Activated CD4-positive, alpha-beta T cell treated with anti-CD3 and anti-CD28 coated beads, Interleukin-2, amount 50 U/mL, for 4 hours (primary cell): Measurements from ENCODE around the gene VPS33A.
A peak's percentile ranks its signal among the peaks of the same experiment; 100 is the strongest.

ENCODE experiments used
- DNase-seq, 2 experiments: peaks; one replicate each; pipeline ENCODE4 v3.0.0-alpha.2; 2020

The VPS33A gene

DNA sequence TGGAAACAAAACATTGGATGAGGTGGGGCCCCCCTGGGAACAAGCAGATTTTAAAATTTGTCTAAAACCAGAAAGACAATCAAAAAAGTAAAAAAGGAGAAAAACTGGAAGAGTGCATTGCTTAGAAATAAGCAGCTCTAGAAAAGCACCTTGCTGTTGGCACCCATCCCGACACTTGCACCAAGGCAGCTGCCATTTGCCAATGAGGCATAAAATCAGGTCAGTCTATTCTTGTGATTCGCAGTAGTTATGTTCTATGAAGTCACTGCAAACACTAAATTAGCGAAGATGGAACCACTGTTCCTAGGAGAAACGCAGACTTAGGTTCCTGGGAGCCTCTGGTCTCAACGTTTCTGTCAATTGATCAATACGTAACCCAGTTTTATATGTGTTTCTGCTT is 16.2 kb downstream of the VPS33A start:
- DNase-seq, result no peak

DNA sequence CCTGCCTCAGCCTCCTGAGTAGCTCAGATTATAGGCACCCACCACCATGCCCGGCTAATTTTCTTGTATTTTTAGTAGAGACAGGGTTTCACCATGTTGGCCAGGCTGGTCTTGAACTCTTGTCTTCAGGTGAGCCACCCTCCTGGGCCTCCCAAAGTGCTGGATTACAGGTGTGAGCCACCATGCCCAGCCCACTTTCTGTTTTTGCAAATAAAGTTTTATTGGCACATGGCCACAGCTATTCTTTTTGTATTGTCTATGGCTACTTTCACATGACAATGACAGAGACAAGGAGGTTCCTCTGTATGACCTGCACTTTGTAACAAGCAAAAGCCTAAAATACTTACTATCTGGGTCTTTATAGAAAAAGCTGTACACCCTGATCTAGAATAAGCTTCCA is 20.7 kb downstream of the VPS33A start:
- DNase-seq, result no peak

DNA sequence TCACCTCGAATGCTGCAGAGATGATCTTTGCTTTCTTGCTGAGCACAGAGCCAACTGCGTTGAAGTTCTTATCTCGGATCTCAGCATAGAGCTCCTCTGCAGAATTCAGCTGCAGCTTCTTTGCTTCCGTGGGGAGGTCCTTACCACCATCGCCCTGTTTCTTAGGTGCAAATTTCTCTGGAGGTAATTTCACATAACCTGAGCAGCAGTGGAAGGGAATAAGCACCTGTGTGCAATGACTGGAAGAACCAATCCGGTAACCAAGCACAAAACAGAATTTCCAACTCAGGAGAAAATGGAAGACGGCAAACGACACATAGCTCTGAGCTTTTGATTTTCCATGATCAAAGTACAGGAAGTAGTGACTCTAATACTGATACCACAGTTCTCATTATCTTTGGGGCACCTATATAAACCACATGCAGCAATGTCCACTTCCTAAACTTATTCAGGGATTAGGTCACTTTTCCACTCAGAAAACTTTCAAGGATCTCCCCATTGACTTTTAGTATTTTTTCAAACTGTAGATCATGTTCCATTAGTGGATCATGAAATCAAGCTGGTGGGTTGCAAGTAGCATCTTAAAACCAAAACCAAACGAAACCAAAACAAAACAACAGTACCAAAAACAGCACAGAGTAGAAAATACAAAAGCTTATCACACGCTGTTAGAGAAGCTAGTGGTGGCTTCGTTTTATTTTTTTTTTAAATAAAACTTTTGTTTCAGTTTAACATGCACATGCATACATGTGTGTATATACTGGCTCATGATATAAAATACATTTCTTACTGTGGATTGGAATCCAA is 21.5 kb downstream of the VPS33A start:
- DNase-seq, result no peak

DNA sequence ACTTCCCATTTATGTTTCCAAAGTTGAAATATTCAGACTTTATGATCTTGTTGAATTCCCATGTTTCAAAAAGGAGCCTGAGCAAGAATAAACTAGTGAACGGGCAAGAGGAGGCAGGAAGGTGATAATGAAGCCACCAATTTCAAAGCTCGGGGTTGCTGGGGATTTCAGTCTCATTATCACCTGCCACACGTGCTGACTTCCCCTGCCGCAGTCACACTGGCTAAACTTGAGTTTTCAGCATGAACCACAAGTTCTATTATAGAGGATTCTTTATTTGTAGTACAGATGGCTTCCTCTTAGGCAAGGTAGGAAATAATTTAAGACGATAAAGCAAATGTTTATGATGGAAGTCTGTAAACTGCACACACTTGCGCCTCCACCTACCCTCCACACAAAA is 22.3 kb downstream of the VPS33A start:
- no peak for DNase-seq

GRCh38 chr12:122238861-122239260 is 27.4 kb downstream of the VPS33A start:
- DNase-seq, result no peak

- no peak for DNase-seq
Observed at GRCh38 chr12:122235741-122236140, 30.6 kb downstream of the VPS33A start.

DNA sequence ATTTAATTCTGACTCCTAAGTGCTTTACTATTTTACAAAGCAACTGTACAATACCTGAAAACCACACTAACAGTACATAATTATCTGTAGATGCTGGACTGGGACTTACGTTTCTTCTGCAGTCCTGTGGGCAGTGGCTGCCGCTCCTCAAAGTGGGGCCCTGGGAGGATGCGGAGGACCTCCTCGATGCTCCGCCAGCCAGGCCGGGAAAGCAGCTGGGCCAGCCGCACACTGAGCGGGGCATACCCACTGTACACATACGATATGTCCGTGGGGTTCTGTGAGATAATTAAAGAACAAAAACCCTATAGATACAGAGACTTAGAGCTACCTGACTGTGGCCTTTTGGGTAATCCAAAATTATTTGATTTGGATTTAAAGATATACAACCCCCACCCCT is 33.6 kb downstream of the VPS33A start:
- no peak for DNase-seq

DNA sequence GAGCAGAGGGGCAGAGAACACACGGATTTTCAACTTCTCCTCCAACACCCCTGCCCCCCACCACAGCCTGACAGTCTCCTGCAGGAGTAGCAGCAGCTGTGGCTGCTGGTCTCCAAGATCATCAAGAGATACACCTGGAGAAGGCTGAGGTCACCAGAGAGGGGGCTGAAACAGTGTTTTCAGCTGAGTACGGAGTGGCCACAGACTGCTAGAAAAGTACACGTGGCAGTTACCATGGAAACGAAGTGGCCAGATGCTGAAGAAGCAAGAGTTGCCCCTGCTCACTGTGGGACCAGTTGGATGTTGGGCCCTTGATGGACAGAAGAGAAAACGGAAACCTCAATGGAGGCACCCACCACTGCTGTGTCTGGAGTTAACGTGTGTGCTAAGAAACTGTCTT is 35.5 kb downstream of the VPS33A start:
- no peak for DNase-seq

DNA sequence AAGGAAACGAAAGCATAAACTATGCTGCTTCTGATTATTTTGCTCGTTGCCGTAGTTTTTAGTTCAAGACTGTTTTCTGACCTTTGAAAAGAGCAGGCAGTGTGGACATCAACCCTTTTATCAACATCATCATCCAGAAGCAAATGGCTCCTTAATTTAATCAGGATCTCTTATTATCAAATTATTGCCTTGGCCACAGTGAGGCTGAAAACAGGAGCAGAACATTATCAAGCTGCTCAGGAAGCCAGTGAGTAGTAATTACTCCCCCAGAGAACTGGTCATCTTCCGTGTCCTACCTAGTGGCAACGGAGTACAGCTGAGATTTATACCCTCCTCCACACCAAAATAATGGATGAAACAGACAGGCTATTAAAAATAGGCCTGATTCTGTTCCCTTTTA is 38.2 kb downstream of the VPS33A start:
- DNase-seq, result no peak

DNA sequence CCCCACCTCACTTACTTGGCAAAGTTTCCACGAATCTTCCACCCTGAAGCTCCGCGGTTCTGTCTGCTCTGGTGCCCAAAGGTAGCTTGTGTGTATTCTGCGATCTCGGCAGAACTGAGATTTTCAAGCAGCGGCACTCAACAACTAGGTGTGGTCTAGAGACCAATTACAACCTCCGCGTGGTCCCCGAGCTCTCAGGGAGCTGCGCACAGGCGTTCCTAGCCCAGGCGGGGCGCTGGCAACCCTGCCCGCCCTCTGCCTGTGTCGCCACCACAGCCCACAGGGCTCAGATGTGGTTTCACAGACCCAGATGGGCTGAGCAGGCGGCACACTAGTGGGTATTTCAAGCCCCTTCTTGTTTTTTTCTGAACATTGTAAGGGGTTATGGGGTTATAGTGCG is 39.0 kb downstream of the VPS33A start:
- no peak for DNase-seq

DNA sequence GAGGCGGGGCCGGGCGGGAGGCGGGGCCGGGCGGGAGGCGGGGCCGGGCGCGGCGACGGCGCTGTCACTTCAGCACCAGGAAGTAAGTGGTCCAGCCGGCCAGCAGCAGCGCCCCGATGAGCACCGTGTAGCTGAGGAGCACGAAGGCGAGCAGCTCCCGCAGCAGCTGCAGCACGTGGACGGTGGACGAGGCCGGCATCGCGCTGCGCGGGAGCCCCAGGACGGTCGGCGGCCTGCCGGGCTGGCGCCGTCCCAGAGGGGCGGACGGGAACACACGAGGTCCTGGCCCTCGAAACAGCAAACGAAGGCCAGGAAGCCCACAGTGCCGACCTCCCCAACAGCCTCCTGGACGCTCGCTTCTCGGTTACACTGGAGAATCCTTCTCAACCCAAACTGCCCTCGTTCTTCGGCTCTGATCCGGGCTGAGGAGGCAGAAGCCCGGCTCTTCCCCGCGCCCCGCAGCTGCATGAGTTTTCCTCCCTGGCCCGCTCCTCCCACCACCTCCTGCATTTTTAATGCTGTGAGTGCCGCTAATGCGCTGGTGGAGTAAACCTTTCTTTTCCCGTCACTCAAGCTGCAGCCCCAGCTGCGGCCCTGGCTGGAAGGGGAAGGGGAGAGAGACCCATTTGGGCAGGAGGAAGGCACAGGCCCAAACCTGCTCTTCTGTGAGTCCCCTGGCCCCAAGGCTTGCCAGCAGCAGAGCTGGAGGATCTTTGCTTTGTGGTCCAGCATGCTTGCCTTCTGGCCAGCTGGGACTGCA is 39.7 kb downstream of the VPS33A start:
- no peak for DNase-seq

DNA sequence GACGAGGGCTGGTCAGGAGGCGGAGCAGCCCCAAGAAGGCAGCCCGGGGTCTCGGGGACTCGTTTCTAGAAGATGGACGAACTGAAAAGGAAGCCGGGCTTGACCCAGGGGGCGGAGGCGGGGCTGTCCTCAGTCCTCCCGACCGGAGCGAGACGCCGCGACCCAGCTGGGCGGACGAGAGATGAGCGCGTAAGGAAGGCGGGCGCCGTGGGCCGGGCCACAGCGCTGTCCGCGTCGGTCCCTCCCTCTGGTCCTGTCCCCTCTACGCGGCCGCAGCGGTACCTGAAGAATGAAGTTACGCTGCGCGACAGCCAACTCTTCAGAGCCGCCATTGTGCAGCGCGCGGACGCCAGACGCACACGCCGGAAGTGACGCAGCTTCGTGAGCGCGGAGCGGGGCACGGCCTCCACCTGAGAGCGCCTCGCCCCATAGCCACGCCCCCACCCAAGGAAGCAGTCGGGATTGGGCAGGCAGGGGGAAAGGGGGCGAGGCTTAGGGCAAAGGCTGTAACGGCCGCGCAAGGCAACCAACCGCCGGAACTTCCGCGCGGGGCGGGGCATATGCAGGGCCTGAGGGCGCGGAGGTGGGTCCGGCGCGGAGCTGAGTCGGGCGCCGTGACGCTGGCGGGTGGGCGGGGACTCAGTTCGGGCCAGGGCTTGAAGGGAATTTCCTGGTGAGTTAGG is 40.5 kb downstream of the VPS33A start, which contains the start of gene DIABLO:
TSS of gene DIABLO (minus strand) at position 370 of the 683 bp plus-strand sequence. CDS start at position 332, 38 bp downstream.
- peak; percentile 99 to 100 for DNase-seq

GRCh38 chr12:122216445-122216844 is 49.8 kb downstream of the VPS33A start:
- no peak for DNase-seq

GRCh38 chr12:122215771-122216170 is 50.5 kb downstream of the VPS33A start:
- DNase-seq, result no peak

DNA sequence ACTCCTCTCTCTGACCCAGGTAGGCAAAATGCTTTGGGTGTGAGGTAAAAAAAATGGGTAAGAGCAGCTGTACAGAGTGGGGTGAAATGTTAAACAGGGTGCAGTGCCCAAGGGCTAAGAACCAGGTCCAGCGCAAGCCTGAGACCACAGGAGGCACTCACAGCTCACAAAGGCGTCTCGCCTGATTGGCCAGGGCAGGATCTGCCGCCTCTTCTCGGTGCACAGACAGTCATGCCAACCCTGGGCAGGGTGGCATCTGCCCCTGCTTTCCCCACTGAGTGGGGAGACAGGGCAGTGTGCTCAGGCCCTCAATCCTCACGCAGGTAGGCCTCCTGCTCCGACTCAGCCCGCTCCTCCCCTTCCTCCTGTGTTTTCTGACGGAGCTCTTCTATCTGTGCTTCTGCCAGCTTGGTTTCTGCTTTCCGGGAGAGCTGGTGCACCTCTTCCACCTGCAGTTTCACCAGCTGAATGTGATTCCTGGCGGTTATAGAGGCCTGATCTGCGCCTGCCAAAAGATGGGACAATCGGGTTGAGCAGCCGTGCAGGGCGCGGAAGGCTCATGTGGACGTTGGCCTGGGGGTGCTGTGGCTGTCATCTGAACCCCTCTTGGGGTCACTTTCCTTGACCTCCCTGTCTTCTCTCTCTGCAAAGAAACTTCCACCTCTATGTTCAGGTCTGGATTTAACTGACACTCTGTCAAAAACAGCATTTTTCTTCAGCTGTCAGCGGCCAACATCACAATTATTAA is 58.0 kb downstream of the VPS33A start:
- DNase-seq, result no peak

- DNase-seq, result no peak
Observed at GRCh38 chr12:122207391-122207790, 58.9 kb downstream of the VPS33A start.

- DNase-seq, result no peak
Observed at GRCh38 chr12:122206976-122207375, 59.3 kb downstream of the VPS33A start.

DNA sequence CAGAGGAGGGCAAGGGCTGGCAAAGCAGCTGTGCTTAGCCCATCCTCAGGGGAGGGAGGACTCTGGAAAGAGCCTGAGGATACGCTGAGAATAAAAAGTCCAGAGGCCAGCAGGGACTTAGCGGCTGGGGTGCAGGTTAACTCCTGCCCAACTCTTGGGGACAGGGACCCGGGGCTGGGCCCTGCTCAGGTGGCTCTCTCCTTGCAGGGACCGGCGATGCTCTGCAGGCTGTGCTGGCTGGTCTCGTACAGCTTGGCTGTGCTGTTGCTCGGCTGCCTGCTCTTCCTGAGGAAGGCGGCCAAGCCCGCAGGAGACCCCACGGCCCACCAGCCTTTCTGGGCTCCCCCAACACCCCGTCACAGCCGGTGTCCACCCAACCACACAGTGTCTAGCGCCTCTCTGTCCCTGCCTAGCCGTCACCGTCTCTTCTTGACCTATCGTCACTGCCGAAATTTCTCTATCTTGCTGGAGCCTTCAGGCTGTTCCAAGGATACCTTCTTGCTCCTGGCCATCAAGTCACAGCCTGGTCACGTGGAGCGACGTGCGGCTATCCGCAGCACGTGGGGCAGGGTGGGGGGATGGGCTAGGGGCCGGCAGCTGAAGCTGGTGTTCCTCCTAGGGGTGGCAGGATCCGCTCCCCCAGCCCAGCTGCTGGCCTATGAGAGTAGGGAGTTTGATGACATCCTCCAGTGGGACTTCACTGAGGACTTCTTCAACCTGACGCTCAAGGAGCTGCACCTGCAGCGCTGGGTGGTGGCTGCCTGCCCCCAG is 60.0 kb downstream of the VPS33A start:
- DNase-seq, result no peak

DNA sequence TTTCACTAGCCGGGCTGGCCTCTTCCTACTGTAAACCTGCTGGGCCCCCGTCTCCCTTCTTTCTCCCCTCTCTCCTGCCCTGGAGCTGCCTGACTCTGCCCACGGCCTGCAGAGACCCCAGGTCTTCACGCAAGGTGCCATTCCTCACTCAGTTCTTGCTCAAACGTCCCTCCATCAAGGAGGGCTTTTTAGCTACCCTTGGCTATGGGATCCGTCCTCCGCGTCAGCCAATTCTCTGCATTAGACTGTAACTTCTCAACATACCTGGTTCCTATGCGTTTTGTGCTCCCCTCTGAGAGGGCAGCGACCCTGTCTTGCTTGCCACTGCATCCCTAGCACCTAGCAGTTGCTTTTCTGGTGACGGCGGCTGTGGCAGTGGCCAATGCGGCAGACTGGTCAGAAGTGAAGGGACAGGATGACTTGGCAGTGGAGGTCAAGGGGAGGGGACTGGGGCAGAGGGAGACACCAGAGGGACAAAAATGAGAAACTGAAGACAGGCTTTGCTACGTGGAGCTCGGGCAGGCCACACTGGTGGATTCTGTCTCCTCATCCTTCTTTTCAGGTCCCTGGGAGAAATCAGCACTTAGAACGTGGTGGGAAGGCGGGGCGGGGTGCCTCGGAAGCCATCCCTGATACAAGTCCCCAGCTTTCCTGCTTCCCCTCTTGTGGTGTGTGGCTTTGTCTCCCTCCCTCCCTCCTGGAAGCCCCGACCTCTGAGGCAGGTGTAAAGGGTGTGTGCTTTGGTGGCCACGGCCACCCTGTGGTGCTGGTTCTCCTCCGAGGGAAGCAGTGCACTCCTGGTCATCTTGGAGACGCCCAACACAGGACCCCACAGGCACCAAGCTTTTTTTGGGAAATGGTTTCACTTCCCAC is 61.0 kb downstream of the VPS33A start:
- no peak for DNase-seq

GRCh38 chr12:122204167-122205052 is 61.9 kb downstream of the VPS33A start:
- DNase-seq, result peak in 1 of 2 experiments; percentile 19
